ENCODE measurements around the gene PTK7.
"Not testable (repeated sequence)": the region's sequence is repeated elsewhere in the genome, so short reads cannot be mapped to it uniquely, and the experiment has no call there.

PTK7 gene

DNA sequence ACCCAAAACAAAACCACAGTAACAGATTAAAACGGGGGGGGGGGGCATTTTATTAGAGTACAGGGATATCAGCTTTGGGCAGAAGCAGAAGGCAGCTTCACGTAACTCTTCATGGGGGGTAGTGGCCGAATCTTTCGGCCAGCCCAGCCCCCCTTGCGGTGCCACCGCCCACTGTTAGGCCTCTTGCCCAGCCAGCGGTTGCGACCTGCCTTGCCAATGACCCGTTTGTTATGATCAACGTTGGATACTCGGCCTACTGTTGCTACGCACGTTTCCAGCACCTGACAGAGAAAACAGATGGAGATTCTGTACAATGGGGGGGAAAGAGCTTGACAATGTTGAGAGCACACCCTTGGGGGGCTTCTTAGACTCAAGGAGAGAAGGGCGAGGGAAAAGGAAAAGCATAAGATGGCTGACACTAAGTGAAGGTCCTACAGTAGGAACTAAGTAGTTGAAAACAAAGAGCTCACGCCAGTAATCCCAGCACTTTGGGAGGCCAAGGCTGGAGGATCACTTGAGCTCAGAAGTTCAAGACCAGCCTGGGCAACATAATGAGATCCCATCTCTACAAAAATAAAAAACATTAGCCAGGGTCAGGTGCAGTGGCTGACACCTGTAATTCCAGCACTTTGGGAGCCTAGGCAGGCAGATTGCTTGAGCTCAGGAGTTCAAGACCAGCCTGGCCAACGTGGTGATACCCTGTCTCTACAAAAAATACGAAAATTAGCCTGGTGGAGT lies 21.7 kb upstream of the PTK7 start:
- no peak for DNase-seq

- DNase-seq: no peak
These were observed 20.1 kb upstream of the PTK7 start for GRCh38 chr6:43055966-43056365.

GRCh38 chr6:43058531-43058930 lies 17.6 kb upstream of the PTK7 start:
- no peak for DNase-seq

- DNase-seq: peak; percentile 91 to 97 (median 95)
These were observed 16.7 kb upstream of the PTK7 start, which contains the start of the genes KLC4 and MRPL2 for GRCh38 chr6:43059168-43060033. Gene KLC4, plus strand, starts transcription at chr6:43059631. Its CDS starts 1,705 bp downstream, at chr6:43061336. Gene MRPL2, minus strand, starts transcription at chr6:43059434. Its CDS starts 53 bp downstream, at chr6:43059381.

GRCh38 chr6:43060034-43060754 lies 15.9 kb upstream of the PTK7 start:
- no peak for DNase-seq

- DNase-seq: no peak
These were observed 15.1 kb upstream of the PTK7 start for GRCh38 chr6:43060755-43061633.

- no peak for DNase-seq
These were observed 14.3 kb upstream of the PTK7 start for GRCh38 chr6:43061861-43062260.

DNA sequence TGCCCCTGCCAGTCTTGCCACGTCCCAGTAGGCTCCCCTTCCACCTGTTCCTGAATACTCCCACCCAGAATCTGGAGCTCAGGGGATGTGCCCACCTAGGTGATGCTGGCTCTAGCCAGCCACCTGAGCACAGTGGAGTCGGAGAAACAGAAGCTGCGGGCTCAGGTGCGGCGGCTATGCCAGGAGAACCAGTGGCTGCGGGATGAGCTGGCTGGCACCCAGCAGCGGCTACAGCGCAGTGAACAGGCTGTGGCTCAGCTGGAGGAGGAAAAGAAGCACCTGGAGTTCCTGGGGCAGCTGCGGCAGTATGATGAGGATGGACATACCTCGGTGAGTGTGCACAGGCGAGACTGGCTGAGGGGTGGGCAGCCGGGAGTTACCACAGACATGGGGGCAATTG lies 13.3 kb upstream of the PTK7 start:
- DNase-seq: no peak

DNA sequence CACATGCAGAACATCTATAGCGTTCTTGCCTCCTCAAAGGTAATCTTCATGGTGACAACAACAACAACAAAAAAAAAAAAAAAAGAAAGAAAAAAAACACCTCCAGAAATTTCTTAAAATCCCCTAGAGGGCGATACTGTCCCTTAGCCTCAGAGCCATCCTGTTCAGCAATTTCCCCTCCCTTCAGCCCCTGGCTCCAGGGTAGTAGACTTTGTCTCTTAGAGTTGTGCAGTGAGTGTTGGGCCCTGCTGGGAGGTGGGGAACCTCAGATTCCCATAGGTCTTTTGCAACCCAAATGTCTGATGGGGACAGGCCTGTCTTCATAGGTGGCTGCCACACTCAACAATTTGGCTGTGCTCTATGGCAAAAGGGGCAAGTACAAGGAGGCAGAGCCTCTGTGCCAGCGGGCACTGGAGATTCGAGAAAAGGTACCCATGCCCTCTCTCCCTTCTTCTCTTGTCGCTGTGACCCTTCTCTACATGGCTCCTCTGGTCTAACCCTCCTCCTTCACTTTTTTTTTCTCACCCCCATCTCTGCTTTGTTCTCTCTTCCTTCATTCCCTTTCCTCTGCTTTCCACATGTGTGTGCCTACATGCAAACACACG lies 6.0 kb upstream of the PTK7 start:
- no peak for DNase-seq

DNA sequence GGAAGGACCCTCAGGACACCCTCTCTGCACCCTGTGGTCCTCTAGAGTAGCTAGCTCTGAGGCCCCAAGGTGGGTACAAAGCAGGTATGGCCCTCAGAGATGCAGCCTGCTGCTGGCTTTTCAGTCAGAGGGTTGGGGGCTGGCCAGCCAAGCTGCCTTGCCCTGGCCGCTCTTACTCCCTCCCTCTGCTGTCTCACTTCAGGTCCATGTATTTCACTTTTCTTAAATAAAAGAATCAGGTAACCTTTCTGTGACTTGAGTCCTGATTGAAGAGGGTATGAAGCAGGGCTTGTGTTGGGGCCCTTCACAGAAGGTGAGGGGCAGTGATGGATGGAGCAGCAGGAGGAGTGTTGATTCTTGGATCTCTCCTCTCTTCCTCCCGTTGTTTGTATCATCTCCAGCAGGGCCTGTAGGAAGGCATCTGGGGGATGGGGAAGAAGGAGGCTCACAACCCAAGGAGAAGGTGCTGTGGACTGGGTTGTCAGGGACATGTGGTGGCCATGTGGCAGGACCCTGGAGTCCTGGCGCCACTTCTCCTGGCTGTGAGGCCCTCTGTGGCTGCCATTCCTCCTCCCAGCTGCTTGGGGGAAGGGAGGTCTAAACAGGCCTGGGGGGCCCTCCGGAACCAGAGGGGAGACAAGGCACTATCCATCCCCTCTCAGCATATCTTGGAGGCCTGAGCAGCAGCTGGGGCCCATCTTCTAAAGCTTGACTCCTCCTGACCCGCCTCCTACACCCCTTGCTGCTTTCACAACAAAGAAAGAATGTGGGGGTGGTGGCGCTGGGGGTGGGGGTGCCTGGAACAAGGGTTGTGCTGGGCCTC lies 1.1 kb upstream of the PTK7 start:
- DNase-seq: no peak

- DNase-seq: no peak
These were observed 584 bp downstream of the PTK7 start for GRCh38 chr6:43076464-43077332.

- DNase-seq: no peak
These were observed 1.3 kb downstream of the PTK7 start for GRCh38 chr6:43077333-43077809.

- no peak for DNase-seq
These were observed 1.9 kb downstream of the PTK7 start for GRCh38 chr6:43077981-43078511.

GRCh38 chr6:43078691-43079090 lies 2.6 kb downstream of the PTK7 start:
- no peak for DNase-seq

GRCh38 chr6:43081043-43081442 lies 4.9 kb downstream of the PTK7 start:
- DNase-seq: no peak

GRCh38 chr6:43081922-43082321 lies 5.8 kb downstream of the PTK7 start:
- DNase-seq: not testable (repeated sequence)

- no peak for DNase-seq
These were observed 6.9 kb downstream of the PTK7 start for GRCh38 chr6:43082806-43083655.

DNA sequence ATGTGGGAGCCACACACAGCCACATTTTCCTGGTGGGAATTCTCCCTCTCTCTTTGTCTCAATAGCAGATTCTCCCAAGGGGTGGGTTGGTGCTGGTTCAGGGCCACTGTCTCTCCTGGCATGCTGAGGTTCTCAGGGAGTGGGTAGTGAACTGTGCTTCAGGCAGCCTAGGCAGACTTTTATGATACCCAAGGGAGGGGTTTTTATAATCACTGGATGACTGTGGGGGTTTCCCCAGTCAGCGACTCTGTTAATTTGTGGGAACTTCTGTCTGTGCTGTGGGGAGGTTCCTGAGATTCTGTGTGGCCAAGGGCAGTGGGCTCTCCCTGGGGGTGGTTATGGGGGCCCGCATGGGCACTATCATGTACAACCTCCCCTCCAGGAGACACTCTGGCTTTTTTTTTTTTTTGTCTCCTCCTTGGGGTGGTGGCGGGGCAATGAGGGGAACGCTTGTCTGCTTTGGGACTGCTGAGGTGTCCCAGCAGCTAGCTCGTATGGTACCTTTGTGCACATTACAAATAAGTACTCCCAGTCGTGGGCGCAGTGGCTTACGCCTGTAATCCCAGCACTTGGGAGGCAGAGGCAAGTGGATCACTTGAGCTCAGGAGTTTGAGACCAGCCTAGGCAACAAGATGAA lies 10.0 kb downstream of the PTK7 start:
- no peak for DNase-seq
